Measurements from ENCODE around the gene TMEM150C.

The TMEM150C gene

GRCh38 chr4:82489987-82490386 lies 71.8 kb downstream of the TMEM150C start:
- no peak for TF ChIP-seq EZH2phosphoT487 (IDR thresholded peaks at IDR 0.05; ENCODE audit: borderline replicate concordance, low read length)
- TF ChIP-seq CTCF (IDR thresholded peaks at IDR 0.05; ENCODE audit: low read depth, low read length, poor library complexity, severe bottlenecking): no peak
- Histone ChIP-seq H4K20me1 (ENCODE audit: control insufficient read depth, insufficient read depth, low read depth, low read length) (no peaks in the 10 kb centered on the region), H3K9me3 (ENCODE audit: control insufficient read depth, insufficient read depth, low read length) (no peaks in the 10 kb centered on the region), H3K4me2 (ENCODE audit: low read length) (no peak overlapping the region), H3K79me2 (ENCODE audit: control insufficient read depth, low read length) (no peaks in the 10 kb centered on the region), H3K27ac (ENCODE audit: low read depth, low read length) (no peak overlapping the region), H3K27me3 (ENCODE audit: control insufficient read depth, low read length) (no peaks in the 10 kb centered on the region), H3K9me2 (replicated peaks; ENCODE audit: control insufficient read depth, low read length) (no peaks in the 10 kb centered on the region), H3K4me3 (ENCODE audit: low read length) (no peak overlapping the region), H3K36me3 (ENCODE audit: control insufficient read depth, low read length) (no peaks in the 10 kb centered on the region), H3F3A (ENCODE audit: control insufficient read depth, insufficient read depth) (no peaks in the 10 kb centered on the region), H3K4me1 (ENCODE audit: control insufficient read depth, low read length) (no peaks in the 10 kb centered on the region)

DNA sequence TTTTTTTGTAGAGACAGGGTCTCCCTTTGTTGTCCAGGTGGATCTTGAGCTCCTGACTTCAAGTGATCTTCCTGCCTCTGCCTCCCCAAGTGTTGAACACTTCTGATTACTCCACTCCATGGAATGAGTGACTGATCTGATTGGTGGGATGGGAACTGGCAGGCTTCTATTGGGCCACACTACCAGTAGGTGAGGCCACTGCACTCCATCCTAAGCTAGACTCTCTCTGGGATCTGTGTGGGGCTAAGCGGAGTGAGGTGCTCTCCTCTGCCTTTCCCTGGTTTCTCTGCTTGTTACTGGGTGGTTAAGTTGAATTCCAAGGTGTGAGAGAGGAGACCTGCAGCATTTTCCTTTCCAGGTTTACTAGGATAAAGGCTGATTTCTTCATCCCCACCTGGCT lies 72.7 kb downstream of the TMEM150C start:
- Histone ChIP-seq H3K4me2 (ENCODE audit: low read length) (no peak overlapping the region), H3K27ac (ENCODE audit: low read depth, low read length) (no peak overlapping the region), H3K27me3 (ENCODE audit: control insufficient read depth, low read length) (no peaks in the 10 kb centered on the region), H3K4me3 (ENCODE audit: low read length) (no peak overlapping the region), H3K36me3 (ENCODE audit: control insufficient read depth, low read length) (no peaks in the 10 kb centered on the region), H3K9me2 (replicated peaks; ENCODE audit: control insufficient read depth, low read length) (no peaks in the 10 kb centered on the region), H3K79me2 (ENCODE audit: control insufficient read depth, low read length) (no peaks in the 10 kb centered on the region), H3F3A (ENCODE audit: control insufficient read depth, insufficient read depth) (no peaks in the 10 kb centered on the region), H3K9me3 (ENCODE audit: control insufficient read depth, insufficient read depth, low read length) (no peaks in the 10 kb centered on the region), H3K4me1 (ENCODE audit: control insufficient read depth, low read length) (no peaks in the 10 kb centered on the region), H4K20me1 (ENCODE audit: control insufficient read depth, insufficient read depth, low read depth, low read length) (no peaks in the 10 kb centered on the region)
- TF ChIP-seq CTCF (IDR thresholded peaks at IDR 0.05; ENCODE audit: low read depth, low read length, poor library complexity, severe bottlenecking): no peak
- TF ChIP-seq EZH2phosphoT487 (IDR thresholded peaks at IDR 0.05; ENCODE audit: borderline replicate concordance, low read length): no peak

DNA sequence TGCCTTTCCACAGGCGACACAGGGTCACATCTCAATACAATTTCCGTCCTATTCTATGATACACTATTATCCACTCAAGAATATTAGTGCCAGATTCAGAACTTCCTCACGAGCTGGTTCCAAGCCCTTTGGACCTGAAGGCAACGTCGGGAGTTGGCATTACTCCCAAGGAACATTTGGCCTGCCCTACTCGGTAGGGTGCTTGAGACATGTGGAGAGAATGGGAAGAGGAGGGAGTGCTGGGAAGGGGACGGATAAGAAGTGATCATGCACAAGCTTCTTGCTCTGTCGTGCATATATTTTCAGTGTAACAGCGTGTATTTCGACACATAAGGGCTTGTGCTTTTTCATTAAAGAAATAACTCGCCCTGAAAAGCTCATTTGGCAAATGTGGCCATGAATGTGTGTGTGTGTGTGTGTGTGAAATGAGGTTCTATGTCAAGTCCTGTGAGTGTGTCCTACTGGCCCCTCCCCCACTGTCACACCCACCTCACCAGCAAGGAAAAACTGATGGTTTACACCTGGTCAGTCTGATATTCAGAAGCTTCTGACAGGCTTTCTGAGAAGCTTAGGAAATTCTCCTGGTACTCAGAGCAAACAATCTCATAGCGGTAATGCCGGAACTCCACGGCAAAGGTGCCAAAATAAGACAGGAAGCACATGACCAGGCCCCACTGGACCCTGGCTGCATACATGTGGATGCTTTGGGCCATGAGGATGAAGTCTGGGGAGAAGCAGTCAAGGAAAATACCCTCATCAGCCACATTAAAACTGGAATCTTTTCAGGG lies 76.6 kb downstream of the TMEM150C start:
- Histone ChIP-seq H3K9me3 (ENCODE audit: control insufficient read depth, insufficient read depth, low read length) (no peaks in the 10 kb centered on the region), H3K27ac (ENCODE audit: low read depth, low read length) (no peak overlapping the region), H3K4me3 (ENCODE audit: low read length) (no peak overlapping the region), H3K4me2 (ENCODE audit: low read length) (no peak overlapping the region), H3K79me2 (ENCODE audit: control insufficient read depth, low read length) (no peaks in the 10 kb centered on the region), H3K36me3 (ENCODE audit: control insufficient read depth, low read length) (no peaks in the 10 kb centered on the region; the same call in 1 of the 2 replicates), H3F3A (ENCODE audit: control insufficient read depth, insufficient read depth) (no peaks in the 10 kb centered on the region), H3K27me3 (ENCODE audit: control insufficient read depth, low read length) (no peaks in the 10 kb centered on the region), H3K4me1 (ENCODE audit: control insufficient read depth, low read length) (no peaks in the 10 kb centered on the region), H4K20me1 (ENCODE audit: control insufficient read depth, insufficient read depth, low read depth, low read length) (no peaks in the 10 kb centered on the region), H3K9me2 (replicated peaks; ENCODE audit: control insufficient read depth, low read length) (no peaks in the 10 kb centered on the region)
- no peak for TF ChIP-seq EZH2phosphoT487 (IDR thresholded peaks at IDR 0.05; ENCODE audit: borderline replicate concordance, low read length)
- no peak for TF ChIP-seq CTCF (IDR thresholded peaks at IDR 0.05; ENCODE audit: low read depth, low read length, poor library complexity, severe bottlenecking)
